K562 (cell line): Measurements from ENCODE around the gene RELCH. TPM values are rescaled to one million over a fixed set of nuclear protein-coding genes. Genes with fewer than 3 reads are reported as not detected.

Experiments
- ATAC-seq: fragments of 200-7000 bp; cut with Tn5 transposase; 3 replicates; pipeline ENCODE4 v1.9.1; 2020; ENCODE audit warnings: moderate library complexity
- BruUV-seq: library from RNA; stranded (reverse); fragments of 400-500 nt; replicated peaks from 2 replicates; lab custom pipeline; 2021; lab: Mats Ljungman, UMichigan
- CTCF ChIA-PET: fragments of 300-600 bp; formaldehyde crosslinking; extraction: SDS; loops from one replicate; lab custom pipeline; 2021; ENCODE audit warnings: low intra/inter-chr PET ratio; lab: Yijun Ruan, JAX
- POLR2A ChIA-PET: fragments of 300-600, 350-650 bp; sonication (Branson Sonifier 250); formaldehyde crosslinking; extraction: SDS; loops from one replicate; lab custom pipeline; 2021; ENCODE audit warnings: antibody characterized with exemption, inconsistent platforms; lab: Yijun Ruan, JAX
- DNase-seq, 4 experiments: peaks; one replicate each; pipeline versions ENCODE4 v3.0.0 to v3.0.0-alpha.2; 2011 to 2018; ENCODE audit warnings: low spot score in 3 of 4, mixed read lengths in 3 of 4; ENCODE audit errors: extremely low read depth in 1 of 4
- FAIRE-seq: peaks from 2 replicates; lab custom pipeline; 2011; peaks lifted over from hg19 to GRCh38; lab: Jason Lieb, UNC
- H2AFZ ChIP-seq: 2 replicates; pipeline ENCODE4 v1.6.0; 2011; ENCODE audit warnings: low read depth, low read length, control low read depth, inconsistent platforms
- H3K27ac ChIP-seq: fragments of 200-600 bp; 3 replicates; pipeline ENCODE4 v1.8.0; 2011; ENCODE audit warnings: low read depth, mild to moderate bottlenecking, control low read depth, inconsistent platforms, low read length, moderate library complexity, mixed read lengths; ENCODE audit errors: extremely low read depth
- H3K27me3 ChIP-seq, 2 experiments: fragments of 300-600 bp in 1 of 2; 2 replicates in 1 of 2; 3 replicates in 1 of 2; pipeline versions ENCODE4 v1.6.0 to v1.8.0; 2011; ENCODE audit warnings: inconsistent platforms in 2 of 2, low read length in 2 of 2, mild to moderate bottlenecking in 1 of 2, mixed read lengths in 1 of 2, moderate library complexity in 1 of 2; ENCODE audit not compliant: control insufficient read depth in 2 of 2, insufficient read depth in 2 of 2
- H3K36me3 ChIP-seq: fragments of 300-600 bp; 3 replicates; pipeline ENCODE4 v1.8.0; 2011; ENCODE audit warnings: mild to moderate bottlenecking, low read length, inconsistent platforms; ENCODE audit not compliant: control insufficient read depth, insufficient read depth
- H3K4me1 ChIP-seq, 2 experiments: fragments of 200-600 bp in 1 of 2; replicated peaks in 1 of 2; 2 replicates in 1 of 2; 3 replicates in 1 of 2; pipeline versions ENCODE4 v1.5.1 to v1.8.0; 2011; ENCODE audit warnings: inconsistent platforms in 2 of 2, low read length in 2 of 2, mild to moderate bottlenecking in 1 of 2, mixed read lengths in 1 of 2, moderate library complexity in 1 of 2; ENCODE audit not compliant: control insufficient read depth in 2 of 2, insufficient read depth in 2 of 2
- H3K4me2 ChIP-seq: 2 replicates; pipeline ENCODE4 v1.6.1; 2011; ENCODE audit warnings: low read length, control low read depth, inconsistent platforms, mixed read lengths; ENCODE audit not compliant: insufficient read depth
- H3K4me3 ChIP-seq: fragments of 200-600 bp; sonication (generic), shearing (Covaris generic); 2 replicates; pipeline ENCODE4 v1.5.1; 2016; ENCODE audit warnings: control low read depth, inconsistent platforms
- H3K79me2 ChIP-seq: fragments of 200-600 bp; 3 replicates; pipeline ENCODE4 v1.8.0; 2011; ENCODE audit warnings: low read length, inconsistent platforms; ENCODE audit not compliant: control insufficient read depth, insufficient read depth
- H3K9ac ChIP-seq, 2 experiments: 2 replicates each; pipeline versions ENCODE4 v1.6.0 to v1.6.1; 2011; ENCODE audit warnings: low read depth in 2 of 2, low read length in 2 of 2, control low read depth in 1 of 2, inconsistent platforms in 1 of 2, mild to moderate bottlenecking in 1 of 2, mixed read lengths in 1 of 2; ENCODE audit not compliant: insufficient read depth in 1 of 2
- H3K9me1 ChIP-seq: one replicate; pipeline ENCODE4 v1.6.0; 2011; ENCODE audit warnings: inconsistent platforms, mild to moderate bottlenecking, low read length, moderate library complexity; ENCODE audit not compliant: control insufficient read depth, insufficient read depth
- H3K9me3 ChIP-seq: replicated peaks from 2 replicates; pipeline ENCODE4 v1.5.1; 2011; ENCODE audit warnings: low read depth, low read length, inconsistent platforms; ENCODE audit not compliant: control insufficient read depth, insufficient read depth
- H4K20me1 ChIP-seq: replicated peaks from 2 replicates; pipeline ENCODE4 v1.6.1; 2011; ENCODE audit warnings: low read length, inconsistent platforms, mixed read lengths; ENCODE audit not compliant: control insufficient read depth, insufficient read depth
- FIP1L1 ChIP-seq: fragments of 200-400 bp; formaldehyde crosslinking; IDR thresholded peaks from 2 replicates; pipeline ENCODE4 v1.6.1; 2018; ENCODE audit warnings: mild to moderate bottlenecking, low read depth, low read length; ENCODE audit not compliant: poor library complexity, severe bottlenecking
- MEIS2 ChIP-seq: fragments of 450-650 bp; IDR thresholded peaks from 2 replicates; pipeline ENCODE4 v1.6.1; 2014; ENCODE audit warnings: mild to moderate bottlenecking; ENCODE audit not compliant: partially characterized antibody
- RBM22 ChIP-seq: fragments of 200-400 bp; formaldehyde crosslinking; IDR thresholded peaks from 2 replicates; pipeline ENCODE4 v1.6.1; 2018; ENCODE audit warnings: low read length, low read depth; ENCODE audit not compliant: poor library complexity, severe bottlenecking
- WGBS: fragments of 100-300 bp; shearing (Covaris generic); methylation state at CpG from one replicate; pipeline ENCODE4 v1.1.6; 2016; ENCODE audit warnings: low coverage, mixed read lengths; ENCODE audit not compliant: insufficient coverage; ENCODE audit errors: missing lambda C conversion rate; 5-methylcytosine and 5-hydroxymethylcytosine counted together
- in situ Hi-C: fragments of 300-500 bp; cut with MboI; formaldehyde crosslinking; loops from 4 replicates; pipeline ENCODE4 v1.15.0; 2018; ENCODE audit warnings: inconsistent platforms, mixed read lengths
- intact Hi-C: fragments of 100-400 bp; cut with micrococcal nuclease; formaldehyde crosslinking; loops from 2 replicates; pipeline ENCODE4 v1.14.2; 2022
- polyA plus RNA-seq, 8 experiments: library from polyadenylated mRNA; depleted of rRNA in 4 of 8; stranded (reverse) in 5 of 8; unstranded in 3 of 8; fragments of >200 nt; fragmentation: Nextera tagmentation in 2 of 8; fragmentation: Illumina TruSeq in 1 of 8; extraction: Ambion mirVana in 2 of 8; extraction: Trizol in 1 of 8; gene quantifications; 2 replicates each; pipeline versions ENCODE4 v1.2.1 to v1.2.3, GENCODE V29; 2011 to 2014; ENCODE audit warnings: inconsistent platforms in 1 of 8, missing spikeins in 1 of 8
- total RNA-seq, 7 experiments: library from RNA; depleted of rRNA in 6 of 7; stranded (reverse); fragments of >200 nt in 6 of 7; fragmentation: Illumina TruSeq in 2 of 7; extraction: Trizol in 2 of 7; gene quantifications; 2 replicates each; pipeline versions ENCODE4 v1.2.1 to v1.2.3, GENCODE V29; 2011 to 2021; ENCODE audit warnings: low replicate concordance in 1 of 7

The RELCH gene
- total and polyA plus RNA-seq, 9 of the 15 experiments (the other 6 are each of a cell fraction or from before 2014, with no cell fraction given) = 1.4 to 13.6 (median 7.6) TPM

GRCh38 chr18:62177271-62177670 is 9.8 kb upstream of the RELCH start:
- no peaks in the 10 kb centered on the region for H3K27me3 ChIP-seq
- H3K9me3 ChIP-seq = no peaks in the 10 kb centered on the region
- BruUV-seq = no TSS peak
- POLR2A ChIA-PET = no interaction called here
- CTCF ChIA-PET = no interaction called here
- intact Hi-C loops (no loop called here), in situ Hi-C loops (loop anchor here (25.0 kb wide), 1 partner anchor 810 kb away; no protein-coding TSS in a partner anchor)
- H3K4me2 ChIP-seq = no peak overlapping the region
- no peak overlapping the region for H3K4me3 ChIP-seq
- H3K9me1 ChIP-seq = no peaks in the 10 kb centered on the region
- DNase-seq (no peak), FAIRE-seq (no peak), ATAC-seq (no peak)
- H3K9ac ChIP-seq = no peak overlapping the region
- peaks cover 17% of the 10 kb centered on the region; the same call in 2 of the 3 replicates for H3K79me2 ChIP-seq
- no peaks in the 10 kb centered on the region; a peak in 1 of 5 replicates for H3K4me1 ChIP-seq
- WGBS = 43% methylated on average over 3 of the region's 3 CpGs
- no peaks in the 10 kb centered on the region for H3K36me3 ChIP-seq
- TF ChIP-seq MEIS2 (peak; percentile 22), FIP1L1 (no peak)
- H3K27ac ChIP-seq = no peak overlapping the region
- no peaks in the 10 kb centered on the region for H4K20me1 ChIP-seq
- H2AFZ ChIP-seq = no peak overlapping the region

- H2AFZ ChIP-seq = no peak overlapping the region
- BruUV-seq = no TSS peak
- ChIA-PET CTCF (no interaction called here), POLR2A (no interaction called here)
- intact Hi-C loops (no loop called here), in situ Hi-C loops (loop anchor here (25.0 kb wide), 1 partner anchor 808 kb away; no protein-coding TSS in a partner anchor)
- 79% methylated on average over 4 of the region's 4 CpGs for WGBS
- no peaks in the 10 kb centered on the region for H3K36me3 ChIP-seq
- DNase-seq (no peak), FAIRE-seq (no peak), ATAC-seq (no peak)
- no peak for TF ChIP-seq RBM22
- H3K4me2 ChIP-seq = no peak overlapping the region
- H3K9me1 ChIP-seq = no peaks in the 10 kb centered on the region
- H3K27ac ChIP-seq = no peak overlapping the region
- H3K27me3 ChIP-seq = no peaks in the 10 kb centered on the region
- H3K9ac ChIP-seq = no peak overlapping the region
- H3K9me3 ChIP-seq = no peaks in the 10 kb centered on the region
- H3K4me3 ChIP-seq = no peak overlapping the region
- H3K79me2 ChIP-seq = peaks cover 27% of the 10 kb centered on the region
- 0 out of 2 replicates have a peak, but pooled peaks cover 3% of the 10 kb centered on the region for H4K20me1 ChIP-seq
- no peaks in the 10 kb centered on the region; a peak in 2 of 5 replicates for H3K4me1 ChIP-seq
Observed at GRCh38 chr18:62179213-62179612, 7.8 kb upstream of the RELCH start.
